GM12875 (cell line): Measurements from ENCODE around the gene PPP1R11.

ENCODE experiments used
- H3K4me3 ChIP-seq: one replicate; pipeline ENCODE4 v1.5.1; 2011; ENCODE audit warnings: low read depth, low read length, control low read depth
- TF ChIP-seq, protein P1 (sequence below): IDR thresholded peaks from 2 replicates; pipeline ENCODE4 v1.5.1; 2011; ENCODE audit warnings: low read depth, mild to moderate bottlenecking, control low read depth, inconsistent platforms, low read length, moderate library complexity, borderline replicate concordance; ENCODE audit not compliant: insufficient read depth

Gene PPP1R11

DNA sequence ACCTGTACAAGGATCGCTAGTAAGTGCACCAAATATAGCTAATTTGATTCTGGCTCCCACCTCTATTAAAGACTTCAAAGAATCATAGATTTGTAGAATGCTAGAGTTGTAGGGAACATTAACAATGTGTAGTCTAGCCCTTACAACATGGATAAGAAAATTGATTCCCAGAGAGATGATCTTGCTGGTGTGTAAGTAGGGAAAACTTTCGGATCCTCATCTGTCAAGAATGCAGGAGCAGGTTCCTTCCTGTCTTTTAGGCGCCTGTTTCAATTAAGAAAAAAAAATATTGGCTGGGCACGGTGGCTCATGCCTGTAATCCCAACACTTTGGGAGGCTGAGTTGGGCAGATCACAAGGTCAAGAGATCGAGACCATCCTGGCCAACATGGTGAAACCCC is 20.9 kb downstream of the PPP1R11 start:
- TF ChIP-seq, protein P1, sequence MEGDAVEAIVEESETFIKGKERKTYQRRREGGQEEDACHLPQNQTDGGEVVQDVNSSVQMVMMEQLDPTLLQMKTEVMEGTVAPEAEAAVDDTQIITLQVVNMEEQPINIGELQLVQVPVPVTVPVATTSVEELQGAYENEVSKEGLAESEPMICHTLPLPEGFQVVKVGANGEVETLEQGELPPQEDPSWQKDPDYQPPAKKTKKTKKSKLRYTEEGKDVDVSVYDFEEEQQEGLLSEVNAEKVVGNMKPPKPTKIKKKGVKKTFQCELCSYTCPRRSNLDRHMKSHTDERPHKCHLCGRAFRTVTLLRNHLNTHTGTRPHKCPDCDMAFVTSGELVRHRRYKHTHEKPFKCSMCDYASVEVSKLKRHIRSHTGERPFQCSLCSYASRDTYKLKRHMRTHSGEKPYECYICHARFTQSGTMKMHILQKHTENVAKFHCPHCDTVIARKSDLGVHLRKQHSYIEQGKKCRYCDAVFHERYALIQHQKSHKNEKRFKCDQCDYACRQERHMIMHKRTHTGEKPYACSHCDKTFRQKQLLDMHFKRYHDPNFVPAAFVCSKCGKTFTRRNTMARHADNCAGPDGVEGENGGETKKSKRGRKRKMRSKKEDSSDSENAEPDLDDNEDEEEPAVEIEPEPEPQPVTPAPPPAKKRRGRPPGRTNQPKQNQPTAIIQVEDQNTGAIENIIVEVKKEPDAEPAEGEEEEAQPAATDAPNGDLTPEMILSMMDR: no peak
- H3K4me3 ChIP-seq: no peak overlapping the region

DNA sequence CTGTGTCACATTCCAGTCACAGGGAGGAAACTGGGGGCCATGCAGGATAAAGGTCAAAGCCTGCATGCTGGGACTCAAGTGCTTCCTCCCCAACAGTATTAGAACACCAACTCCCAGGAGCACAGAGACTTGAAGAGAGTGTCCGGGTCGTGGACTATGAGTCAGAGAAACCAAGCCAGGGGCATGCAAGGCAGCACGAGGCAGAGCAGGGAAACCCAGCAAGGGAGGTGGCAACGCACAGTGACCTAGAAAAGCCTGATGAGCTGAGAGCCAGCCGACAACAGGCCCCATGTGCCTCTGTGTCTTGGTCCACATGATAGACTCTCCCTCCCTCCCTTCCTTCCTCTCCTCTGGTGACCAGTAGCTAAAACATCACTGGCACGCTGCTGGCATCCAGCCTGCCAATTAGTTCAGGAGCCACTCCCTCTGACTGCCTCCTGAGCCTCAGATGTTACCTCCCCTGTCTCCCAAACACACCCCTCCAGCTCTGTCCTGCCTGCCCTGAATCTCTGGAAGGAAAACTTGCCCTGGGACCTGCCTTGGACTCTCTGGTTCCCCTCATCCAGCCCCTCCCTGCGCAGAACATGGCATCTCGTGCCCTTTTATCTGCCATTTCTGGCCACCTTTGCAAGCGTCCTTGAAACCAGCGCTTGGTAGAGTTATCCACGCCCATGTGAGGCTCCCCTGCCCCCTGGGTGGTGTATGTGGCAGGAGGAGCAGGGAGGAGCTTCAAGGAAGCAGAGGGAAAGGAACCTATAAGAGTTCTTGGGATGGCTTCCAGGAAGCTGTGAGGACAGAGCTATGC is 24.8 kb downstream of the PPP1R11 start:
- TF ChIP-seq, protein P1: no peak
- H3K4me3 ChIP-seq: no peak overlapping the region

DNA sequence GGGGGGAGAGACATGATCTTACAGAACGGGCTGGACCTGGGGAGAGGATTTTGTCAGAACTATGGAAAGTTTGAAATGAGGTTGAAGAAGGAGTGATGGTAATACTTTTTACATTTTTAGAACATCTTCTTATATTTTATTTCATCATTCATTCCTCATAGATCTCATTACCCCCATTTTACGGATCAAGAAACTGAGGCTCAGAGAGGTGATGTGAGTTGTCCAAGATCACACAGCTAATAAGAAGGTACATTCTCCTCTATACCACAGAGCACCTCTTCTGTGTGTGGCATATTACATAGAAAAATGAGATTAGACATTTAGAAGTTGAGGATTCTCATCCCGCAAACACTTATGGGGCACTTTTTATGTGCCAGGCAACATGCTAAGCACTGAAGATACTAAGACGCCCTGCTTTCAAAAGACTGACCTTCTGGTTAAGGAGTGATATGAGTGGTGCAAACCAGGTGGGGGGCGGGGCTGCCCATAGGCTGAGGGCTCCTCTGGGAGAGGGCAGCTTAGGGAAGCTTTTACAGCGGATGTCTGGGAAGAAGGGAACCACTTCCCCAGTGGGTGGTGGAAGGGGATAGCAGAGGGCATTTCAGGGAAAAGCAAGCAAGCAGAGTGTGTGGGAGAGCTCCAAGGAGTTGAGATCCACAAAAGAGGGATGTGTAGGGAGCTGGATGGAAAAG is 26.0 kb downstream of the PPP1R11 start:
- no peak overlapping the region for H3K4me3 ChIP-seq
- TF ChIP-seq, protein P1: no peak

DNA sequence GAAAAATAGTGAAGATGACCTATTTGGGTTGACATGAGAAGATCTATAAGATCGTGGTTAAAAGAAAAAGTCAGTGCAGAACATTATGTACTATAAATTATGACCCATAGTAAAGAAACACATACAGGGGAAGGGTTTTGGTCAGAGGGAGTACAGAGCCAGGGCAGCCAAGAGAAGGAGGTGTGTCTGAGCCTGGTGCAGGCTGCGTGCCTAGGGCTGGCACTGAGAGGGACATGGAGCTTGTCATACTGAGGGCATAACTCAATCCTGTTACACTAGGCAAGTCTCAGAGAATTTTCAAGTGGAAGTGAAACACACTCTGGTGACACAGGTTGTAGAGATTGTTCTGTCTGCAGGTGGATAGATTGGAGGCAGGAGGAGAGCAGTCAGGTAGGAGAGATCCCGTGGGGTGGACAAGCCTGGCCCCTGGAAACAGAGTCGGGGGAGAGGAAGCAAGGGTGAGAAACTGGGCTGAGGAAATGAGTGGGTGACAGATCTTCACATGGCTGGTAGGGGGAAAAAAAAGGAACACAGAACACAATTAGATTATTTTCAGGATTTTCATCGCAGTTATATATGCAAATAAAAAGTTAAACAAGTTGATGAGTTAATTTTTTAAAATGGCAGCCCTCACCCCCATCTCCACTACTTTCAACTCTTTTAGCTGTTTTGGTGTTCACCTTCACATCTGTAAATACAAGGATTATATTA is 27.1 kb downstream of the PPP1R11 start:
- no peak overlapping the region for H3K4me3 ChIP-seq
- TF ChIP-seq, protein P1: no peak

DNA sequence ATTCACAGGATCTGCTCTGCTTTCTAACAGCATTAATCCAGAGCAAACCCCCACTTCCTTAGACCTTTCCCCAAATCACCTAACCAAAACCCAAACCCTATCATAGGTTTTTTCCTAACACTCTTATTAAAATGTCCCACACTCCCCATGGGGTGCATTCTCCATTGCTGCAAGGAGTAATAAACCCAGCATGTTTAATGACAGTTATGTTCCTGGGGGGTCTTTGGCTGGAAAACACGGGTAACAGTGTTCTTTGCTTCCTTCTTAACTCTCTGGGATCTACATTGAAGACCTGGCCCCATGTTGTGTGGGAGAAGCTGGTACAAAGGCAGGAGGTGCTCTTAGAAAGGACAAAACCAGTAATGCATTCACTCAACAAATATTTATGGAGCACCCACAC is 29.8 kb downstream of the PPP1R11 start:
- TF ChIP-seq, protein P1: no peak
- no peak overlapping the region for H3K4me3 ChIP-seq

DNA sequence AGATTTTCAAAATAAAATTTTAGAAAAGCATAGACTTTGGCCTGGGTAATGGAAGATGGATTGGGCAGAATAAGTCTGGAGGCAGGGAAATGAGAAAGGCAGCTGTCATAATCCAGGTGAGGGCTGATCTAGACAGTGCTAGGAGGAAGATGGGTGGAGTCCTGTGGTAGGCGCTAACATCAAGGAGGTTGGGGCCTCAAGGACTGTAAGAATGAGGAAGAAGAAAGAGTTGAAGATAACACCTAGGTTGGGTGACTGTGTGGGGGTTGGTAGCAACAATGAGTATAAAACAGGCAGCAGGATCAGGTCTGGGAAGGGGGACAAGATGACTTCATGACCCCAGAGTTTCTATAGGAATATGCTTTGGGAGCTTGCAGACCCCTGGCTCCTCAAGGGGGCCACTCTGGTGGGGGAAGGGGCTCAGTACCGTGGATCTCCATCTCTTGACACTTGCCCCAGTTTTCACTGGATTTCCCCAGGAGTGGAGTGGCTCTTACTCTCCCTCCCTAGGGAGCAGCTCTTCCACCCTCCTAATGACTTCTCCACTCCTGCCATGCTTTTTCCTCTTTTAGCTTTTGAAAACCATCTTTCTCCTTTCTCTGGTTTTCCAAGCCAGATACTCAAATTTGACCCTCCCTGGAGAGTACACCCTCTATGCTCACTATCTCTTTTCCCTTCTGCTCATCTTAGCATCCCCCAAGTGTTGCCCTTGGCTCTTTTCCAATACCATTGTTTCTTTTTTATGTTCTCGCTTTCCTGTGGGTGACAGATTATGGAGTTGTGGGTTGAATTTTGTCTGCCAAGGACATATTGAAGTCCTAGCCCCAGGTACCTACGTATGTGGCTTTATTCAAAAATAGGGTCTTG is 31.1 kb downstream of the PPP1R11 start:
- no peak overlapping the region for H3K4me3 ChIP-seq
- TF ChIP-seq, protein P1: no peak
